ENCODE measurements around the gene COL18A1. TPM values are rescaled to one million over a fixed set of nuclear protein-coding genes. Genes with fewer than 3 reads are reported as not detected.

Gene COL18A1
- total and polyA plus RNA-seq, 9 of the 15 experiments (the other 6 are each of a cell fraction or from before 2014, with no cell fraction given): 0.14 to 16.4 (median 2.0) TPM

DNA sequence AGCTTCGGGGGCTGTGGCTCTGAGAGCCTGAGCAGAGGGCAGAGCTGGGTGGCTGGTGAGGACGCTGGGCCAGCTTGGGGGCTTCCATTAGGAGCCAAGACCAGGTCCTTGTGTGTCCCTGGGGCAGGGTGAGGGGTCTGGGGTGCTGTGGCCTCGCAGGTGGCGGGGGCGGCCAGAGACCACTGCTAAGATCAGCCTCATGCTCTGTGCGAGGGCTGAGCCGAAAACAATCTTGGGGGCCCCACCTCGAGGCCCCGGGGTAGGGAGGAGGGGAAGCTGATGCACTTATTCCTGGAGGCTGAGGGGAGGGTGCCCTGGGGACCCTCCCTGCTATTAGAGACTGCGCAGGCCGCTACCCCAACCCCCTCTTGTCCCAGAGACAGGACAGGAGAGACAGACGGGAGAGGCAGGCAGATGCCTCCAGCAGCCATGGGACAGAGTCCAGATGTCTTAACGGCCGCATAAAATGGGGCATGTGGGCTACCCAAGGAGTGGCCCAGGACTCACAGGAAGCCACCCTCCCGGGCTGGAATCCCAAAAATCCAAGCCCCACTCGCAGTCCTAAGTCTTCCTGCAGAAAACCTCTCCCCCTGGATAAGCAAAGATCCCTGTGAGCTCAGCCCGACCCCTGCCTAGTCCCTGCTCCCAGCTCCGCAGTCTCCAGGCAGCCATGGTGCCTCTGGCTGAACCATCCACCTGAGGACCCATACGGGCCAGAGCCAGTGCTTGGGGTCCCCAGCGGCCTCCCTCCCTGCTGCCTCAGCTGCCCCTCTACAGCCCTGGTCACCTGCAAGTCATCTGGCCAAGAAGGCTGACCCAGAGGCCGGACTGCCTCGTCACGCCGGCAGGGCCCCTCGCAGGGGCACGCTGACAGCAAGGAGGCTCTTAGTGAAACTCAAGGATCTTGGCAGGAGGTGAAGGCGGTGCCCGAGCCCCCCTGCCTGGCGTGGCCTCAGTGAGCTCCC is 43.6 kb upstream of the COL18A1 start (continued):
- TF ChIP-seq, protein P1, sequence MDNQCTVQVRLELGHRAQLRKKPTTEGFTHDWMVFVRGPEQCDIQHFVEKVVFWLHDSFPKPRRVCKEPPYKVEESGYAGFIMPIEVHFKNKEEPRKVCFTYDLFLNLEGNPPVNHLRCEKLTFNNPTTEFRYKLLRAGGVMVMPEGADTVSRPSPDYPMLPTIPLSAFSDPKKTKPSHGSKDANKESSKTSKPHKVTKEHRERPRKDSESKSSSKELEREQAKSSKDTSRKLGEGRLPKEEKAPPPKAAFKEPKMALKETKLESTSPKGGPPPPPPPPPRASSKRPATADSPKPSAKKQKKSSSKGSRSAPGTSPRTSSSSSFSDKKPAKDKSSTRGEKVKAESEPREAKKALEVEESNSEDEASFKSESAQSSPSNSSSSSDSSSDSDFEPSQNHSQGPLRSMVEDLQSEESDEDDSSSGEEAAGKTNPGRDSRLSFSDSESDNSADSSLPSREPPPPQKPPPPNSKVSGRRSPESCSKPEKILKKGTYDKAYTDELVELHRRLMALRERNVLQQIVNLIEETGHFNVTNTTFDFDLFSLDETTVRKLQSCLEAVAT (IDR thresholded peaks at IDR 0.05): no peak
- TF ChIP-seq SMARCB1 (IDR thresholded peaks at IDR 0.05; ENCODE audit: insufficient read length, low read depth): no peak
- TF ChIP-seq, protein P2, sequence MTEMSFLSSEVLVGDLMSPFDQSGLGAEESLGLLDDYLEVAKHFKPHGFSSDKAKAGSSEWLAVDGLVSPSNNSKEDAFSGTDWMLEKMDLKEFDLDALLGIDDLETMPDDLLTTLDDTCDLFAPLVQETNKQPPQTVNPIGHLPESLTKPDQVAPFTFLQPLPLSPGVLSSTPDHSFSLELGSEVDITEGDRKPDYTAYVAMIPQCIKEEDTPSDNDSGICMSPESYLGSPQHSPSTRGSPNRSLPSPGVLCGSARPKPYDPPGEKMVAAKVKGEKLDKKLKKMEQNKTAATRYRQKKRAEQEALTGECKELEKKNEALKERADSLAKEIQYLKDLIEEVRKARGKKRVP (CRISPR knock-in tag; IDR thresholded peaks at IDR 0.05): no peak
- TF ChIP-seq, protein P3, sequence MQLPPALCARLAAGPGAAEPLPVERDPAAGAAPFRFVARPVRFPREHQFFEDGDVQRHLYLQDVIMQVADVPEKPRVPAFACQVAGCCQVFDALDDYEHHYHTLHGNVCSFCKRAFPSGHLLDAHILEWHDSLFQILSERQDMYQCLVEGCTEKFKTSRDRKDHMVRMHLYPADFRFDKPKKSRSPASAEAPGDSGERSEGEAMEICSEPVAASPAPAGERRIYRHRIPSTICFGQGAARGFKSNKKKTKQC (CRISPR knock-in tag; IDR thresholded peaks at IDR 0.05): 0 out of 2 replicates have a peak, but pooled peaks have one; percentile 33
- TF ChIP-seq, protein P4, sequence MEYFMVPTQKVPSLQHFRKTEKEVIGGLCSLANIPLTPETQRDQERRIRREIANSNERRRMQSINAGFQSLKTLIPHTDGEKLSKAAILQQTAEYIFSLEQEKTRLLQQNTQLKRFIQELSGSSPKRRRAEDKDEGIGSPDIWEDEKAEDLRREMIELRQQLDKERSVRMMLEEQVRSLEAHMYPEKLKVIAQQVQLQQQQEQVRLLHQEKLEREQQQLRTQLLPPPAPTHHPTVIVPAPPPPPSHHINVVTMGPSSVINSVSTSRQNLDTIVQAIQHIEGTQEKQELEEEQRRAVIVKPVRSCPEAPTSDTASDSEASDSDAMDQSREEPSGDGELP (CRISPR knock-in tag; IDR thresholded peaks at IDR 0.05; ENCODE audit: borderline replicate concordance): 0 out of 2 replicates have a peak, but pooled peaks have one; percentile 8
- TF ChIP-seq ZNF316 (IDR thresholded peaks at IDR 0.05): peak; percentile 54
- TF ChIP-seq ZNF184 (CRISPR knock-in tag; IDR thresholded peaks at IDR 0.05): no peak
- TF ChIP-seq HNRNPUL1 (IDR thresholded peaks at IDR 0.05; ENCODE audit: low read length): no peak
- TF ChIP-seq, protein P5, sequence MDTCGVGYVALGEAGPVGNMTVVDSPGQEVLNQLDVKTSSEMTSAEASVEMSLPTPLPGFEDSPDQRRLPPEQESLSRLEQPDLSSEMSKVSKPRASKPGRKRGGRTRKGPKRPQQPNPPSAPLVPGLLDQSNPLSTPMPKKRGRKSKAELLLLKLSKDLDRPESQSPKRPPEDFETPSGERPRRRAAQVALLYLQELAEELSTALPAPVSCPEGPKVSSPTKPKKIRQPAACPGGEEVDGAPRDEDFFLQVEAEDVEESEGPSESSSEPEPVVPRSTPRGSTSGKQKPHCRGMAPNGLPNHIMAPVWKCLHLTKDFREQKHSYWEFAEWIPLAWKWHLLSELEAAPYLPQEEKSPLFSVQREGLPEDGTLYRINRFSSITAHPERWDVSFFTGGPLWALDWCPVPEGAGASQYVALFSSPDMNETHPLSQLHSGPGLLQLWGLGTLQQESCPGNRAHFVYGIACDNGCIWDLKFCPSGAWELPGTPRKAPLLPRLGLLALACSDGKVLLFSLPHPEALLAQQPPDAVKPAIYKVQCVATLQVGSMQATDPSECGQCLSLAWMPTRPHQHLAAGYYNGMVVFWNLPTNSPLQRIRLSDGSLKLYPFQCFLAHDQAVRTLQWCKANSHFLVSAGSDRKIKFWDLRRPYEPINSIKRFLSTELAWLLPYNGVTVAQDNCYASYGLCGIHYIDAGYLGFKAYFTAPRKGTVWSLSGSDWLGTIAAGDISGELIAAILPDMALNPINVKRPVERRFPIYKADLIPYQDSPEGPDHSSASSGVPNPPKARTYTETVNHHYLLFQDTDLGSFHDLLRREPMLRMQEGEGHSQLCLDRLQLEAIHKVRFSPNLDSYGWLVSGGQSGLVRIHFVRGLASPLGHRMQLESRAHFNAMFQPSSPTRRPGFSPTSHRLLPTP (IDR thresholded peaks at IDR 0.05; ENCODE audit: borderline replicate concordance, extremely low read depth, insufficient read length): no peak
- TF ChIP-seq HNRNPH1 (optimal IDR thresholded peaks at IDR 0.05; ENCODE audit: low read depth, low read length): no peak
